IPS DF 4.7 (cell line): ENCODE results near the gene CRYGC.

Experiments
- DNase-seq: peaks from one replicate; pipeline ENCODE4 v3.0.0-alpha.2; 2013; ENCODE audit warnings: low spot score; ENCODE audit errors: extremely low read depth

Gene CRYGC

GRCh38 chr2:208097313-208097712 lies 32.3 kb downstream of the CRYGC start:
- DNase-seq, result no peak

- DNase-seq, result no peak
Measured at GRCh38 chr2:208096080-208096479, 33.5 kb downstream of the CRYGC start.

DNA sequence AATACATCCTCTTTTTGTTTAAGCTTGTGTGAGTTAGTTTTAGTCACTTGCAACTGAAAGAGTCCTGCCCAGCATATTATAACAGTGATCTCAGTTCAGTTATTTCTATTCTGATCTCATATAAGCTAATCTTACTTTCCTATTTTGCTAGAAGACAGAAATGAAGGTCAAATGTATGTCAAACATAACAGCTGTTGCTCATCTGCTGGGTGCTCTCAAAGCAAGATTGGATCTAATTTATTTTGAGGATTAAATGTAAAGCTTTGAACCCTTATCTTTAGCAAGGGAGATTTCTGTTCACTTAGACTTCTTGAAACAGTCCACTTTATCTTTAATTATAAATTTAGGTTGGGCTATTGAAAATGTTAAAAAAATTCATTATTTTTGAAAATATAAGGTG lies 36.5 kb downstream of the CRYGC start:
- no peak for DNase-seq

GRCh38 chr2:208092093-208092832 lies 37.4 kb downstream of the CRYGC start:
- no peak for DNase-seq

GRCh38 chr2:208090420-208090819 lies 39.2 kb downstream of the CRYGC start:
- no peak for DNase-seq

DNA sequence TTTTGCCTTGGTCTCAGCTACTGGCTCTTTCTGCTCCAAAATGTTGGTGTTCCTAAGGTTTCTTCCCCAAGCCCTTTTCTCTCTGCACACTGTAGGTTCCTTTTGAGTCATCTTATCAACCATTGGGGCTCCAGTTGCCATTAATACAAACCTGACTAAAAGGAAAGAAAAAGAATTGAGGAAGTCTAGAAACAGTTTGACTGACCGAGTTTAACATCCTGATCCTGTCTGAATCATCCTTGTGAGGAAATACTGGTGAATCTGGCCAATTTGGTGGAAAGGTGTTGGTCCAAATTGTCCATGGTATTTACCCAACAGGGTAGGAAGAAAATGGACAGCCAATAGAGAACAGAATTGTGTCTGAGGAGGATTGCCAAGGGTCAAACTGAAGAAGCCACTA lies 43.6 kb downstream of the CRYGC start:
- no peak for DNase-seq

DNA sequence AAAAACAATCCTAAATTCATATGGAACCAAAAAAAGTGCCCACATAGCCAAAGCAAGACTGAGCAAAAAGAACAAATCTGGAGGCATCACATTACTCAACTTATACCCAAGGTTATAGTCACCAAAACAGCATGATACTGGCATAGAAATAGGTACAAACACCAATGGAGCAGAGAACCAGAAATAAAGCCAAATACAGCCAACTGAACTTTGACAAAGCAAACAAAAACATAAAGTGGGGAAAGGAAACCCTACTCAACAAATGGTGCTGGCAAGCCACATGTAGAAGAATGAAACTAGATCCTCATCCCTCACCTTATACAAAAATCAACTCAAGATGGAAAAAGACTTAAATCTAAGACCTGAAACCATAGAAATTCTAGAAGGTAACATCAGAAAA lies 45.8 kb downstream of the CRYGC start:
- DNase-seq, result no peak
